Activated CD4-positive, alpha-beta T cell treated with anti-CD3 and anti-CD28 coated beads, Interleukin-2, Interleukin-4, amounts not matched to agents 100 ng/mL and 50 ng/mL, durations not matched to agents 16 hours and 8 hours (primary cell): ENCODE measurements around the gene DENND6B.
"Not testable (repeated sequence)": the region's sequence is repeated elsewhere in the genome, so short reads cannot be mapped to it uniquely, and the experiment has no call there.

Experiments
- DNase-seq: peaks from one replicate; pipeline ENCODE4 v3.0.0-alpha.2; 2020; ENCODE audit warnings: low spot score

Gene DENND6B

GRCh38 chr22:50339945-50340879 is 13.4 kb upstream of the DENND6B start:
- no peak for DNase-seq

- DNase-seq = no peak
Observed at GRCh38 chr22:50338860-50339462, 12.1 kb upstream of the DENND6B start.

- no peak for DNase-seq
Observed at GRCh38 chr22:50338042-50338573, 11.3 kb upstream of the DENND6B start.

GRCh38 chr22:50337262-50338041 is 10.6 kb upstream of the DENND6B start:
- DNase-seq = no peak

GRCh38 chr22:50334433-50334832 is 7.6 kb upstream of the DENND6B start:
- DNase-seq = not testable (repeated sequence)

GRCh38 chr22:50329236-50329635 is 2.4 kb upstream of the DENND6B start:
- DNase-seq = no peak

- DNase-seq = no peak
Observed at GRCh38 chr22:50327711-50328019, 853 bp upstream of the DENND6B start.

- no peak for DNase-seq
Observed at GRCh38 chr22:50326225-50326955, 422 bp downstream of the DENND6B start.

- DNase-seq = no peak
Observed at GRCh38 chr22:50325444-50326224, 1.2 kb downstream of the DENND6B start.

- DNase-seq = no peak
Observed at GRCh38 chr22:50323900-50324299, 2.9 kb downstream of the DENND6B start.

GRCh38 chr22:50322382-50323104 is 4.3 kb downstream of the DENND6B start:
- DNase-seq = not testable (repeated sequence)

GRCh38 chr22:50320671-50321325 is 6.0 kb downstream of the DENND6B start:
- DNase-seq = no peak

- no peak for DNase-seq
Observed at GRCh38 chr22:50320116-50320515, 6.7 kb downstream of the DENND6B start.

- DNase-seq = no peak
Observed at GRCh38 chr22:50319503-50319951, 7.3 kb downstream of the DENND6B start.

GRCh38 chr22:50318698-50319411 is 8.0 kb downstream of the DENND6B start:
- no peak for DNase-seq

- no peak for DNase-seq
Observed at GRCh38 chr22:50318356-50318697, 8.5 kb downstream of the DENND6B start.

GRCh38 chr22:50317674-50318073 is 9.1 kb downstream of the DENND6B start:
- no peak for DNase-seq

GRCh38 chr22:50317178-50317577 is 9.6 kb downstream of the DENND6B start:
- no peak for DNase-seq
